Keratinocyte (primary cell): ENCODE data around the gene PPP1CB.

Experiments
- CTCF ChIP-seq, 3 experiments: IDR thresholded peaks in 1 of 3; conservative IDR thresholded peaks in 1 of 3; optimal IDR thresholded peaks in 1 of 3; 2 replicates in 2 of 3; 3 replicates in 1 of 3; pipeline versions ENCODE3 to v1.5.1; 2011; ENCODE audit warnings: low read length in 3 of 3, mild to moderate bottlenecking in 3 of 3, moderate library complexity in 2 of 3, control low read depth in 1 of 3, inconsistent platforms in 1 of 3; ENCODE audit not compliant: insufficient read depth in 2 of 3; ENCODE audit errors: extremely low read depth in 1 of 3
- EZH2 ChIP-seq: IDR thresholded peaks from one replicate; pipeline ENCODE4 v1.6.1; 2012; ENCODE audit warnings: inconsistent platforms, mild to moderate bottlenecking, low read length, moderate library complexity

GRCh38 chr2:28779001-28779400 is 27.4 kb downstream of the PPP1CB start:
- no peak for TF ChIP-seq CTCF (optimal IDR thresholded peaks at IDR 0.05 in 1 of 3, IDR thresholded peaks at IDR 0.05 in 1 of 3, conservative IDR thresholded peaks at IDR 0.05 in 1 of 3; ENCODE audit: extremely low read depth in 1 of 3, insufficient read depth in 2 of 3, low read length in 3 of 3)
- no peak for TF ChIP-seq EZH2
